ENCODE measurements around the gene SLC16A7. TPM values are rescaled to one million over a fixed set of nuclear protein-coding genes. Genes with fewer than 3 reads are reported as not detected.

SLC16A7 gene
- polyA plus RNA-seq, 1 of the 3 experiments (the other 2 are of a cell fraction), result not detected

DNA sequence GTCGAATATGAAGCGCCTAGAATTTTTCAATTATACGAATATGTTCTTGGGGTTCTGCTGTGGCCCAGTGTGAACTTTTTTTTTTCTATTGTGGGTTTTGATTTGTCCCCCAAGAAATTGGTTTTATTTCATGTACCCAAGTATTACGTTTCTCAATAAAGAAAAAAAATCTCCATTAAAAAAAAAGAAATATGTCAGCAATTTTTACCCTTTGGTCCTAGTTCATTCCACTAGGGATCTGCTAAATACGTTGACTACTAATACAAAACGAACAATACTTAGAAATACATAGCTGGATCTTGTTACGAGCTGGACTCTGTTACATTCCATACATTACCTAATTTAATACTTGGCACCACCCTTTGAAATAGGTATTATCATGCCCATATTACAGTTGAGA, 216.9 kb downstream of the SLC16A7 start (continued):
- TF ChIP-seq USF1 (IDR thresholded peaks at IDR 0.05; ENCODE audit: borderline replicate concordance, low read depth) (no peak), TCF12 (IDR thresholded peaks at IDR 0.05) (no peak)
- TF ChIP-seq, protein P1, sequence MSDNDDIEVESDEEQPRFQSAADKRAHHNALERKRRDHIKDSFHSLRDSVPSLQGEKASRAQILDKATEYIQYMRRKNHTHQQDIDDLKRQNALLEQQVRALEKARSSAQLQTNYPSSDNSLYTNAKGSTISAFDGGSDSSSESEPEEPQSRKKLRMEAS (IDR thresholded peaks at IDR 0.05; ENCODE audit: low read depth), result no peak

DNA sequence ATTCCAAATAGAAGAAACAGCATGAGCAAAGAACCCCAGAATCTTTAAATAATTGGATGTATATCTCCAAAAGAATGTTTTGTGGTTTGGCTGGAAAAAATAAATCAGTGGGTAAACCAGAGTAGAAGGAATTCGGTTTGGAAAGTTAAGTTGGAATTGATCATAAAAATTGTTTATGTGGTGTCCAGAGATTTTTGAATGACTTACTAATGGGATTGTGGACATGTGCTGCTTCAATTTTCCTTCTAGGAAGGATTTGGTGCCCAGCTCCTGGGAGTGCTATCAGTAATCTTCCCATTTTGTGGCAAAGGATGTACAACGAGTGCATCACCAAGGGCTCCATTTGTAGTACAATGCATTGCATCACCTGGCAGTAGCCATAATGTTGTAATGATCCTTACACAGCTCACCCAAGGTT, 224.8 kb downstream of the SLC16A7 start:
- H3K27ac ChIP-seq (ENCODE audit: low read depth in 2 of 2, low read length in 1 of 2), result no peak overlapping the region
- TF ChIP-seq CHD2 (IDR thresholded peaks at IDR 0.05; ENCODE audit: low read length, partially characterized antibody) (no peak), MEF2A (IDR thresholded peaks at IDR 0.05; ENCODE audit: borderline replicate concordance, low read depth) (no peak), ZBTB33 (IDR thresholded peaks at IDR 0.05; ENCODE audit: borderline replicate concordance, low read depth) (no peak), IRF3 (IDR thresholded peaks at IDR 0.05; ENCODE audit: low read depth, low read length) (no peak), RCOR1 (IDR thresholded peaks at IDR 0.05; ENCODE audit: low read length) (no peak), USF1 (IDR thresholded peaks at IDR 0.05; ENCODE audit: borderline replicate concordance, low read depth) (no peak), EZH2phosphoT487 (IDR thresholded peaks at IDR 0.05; ENCODE audit: borderline replicate concordance, low read depth) (no peak)
- TF ChIP-seq, protein P2, sequence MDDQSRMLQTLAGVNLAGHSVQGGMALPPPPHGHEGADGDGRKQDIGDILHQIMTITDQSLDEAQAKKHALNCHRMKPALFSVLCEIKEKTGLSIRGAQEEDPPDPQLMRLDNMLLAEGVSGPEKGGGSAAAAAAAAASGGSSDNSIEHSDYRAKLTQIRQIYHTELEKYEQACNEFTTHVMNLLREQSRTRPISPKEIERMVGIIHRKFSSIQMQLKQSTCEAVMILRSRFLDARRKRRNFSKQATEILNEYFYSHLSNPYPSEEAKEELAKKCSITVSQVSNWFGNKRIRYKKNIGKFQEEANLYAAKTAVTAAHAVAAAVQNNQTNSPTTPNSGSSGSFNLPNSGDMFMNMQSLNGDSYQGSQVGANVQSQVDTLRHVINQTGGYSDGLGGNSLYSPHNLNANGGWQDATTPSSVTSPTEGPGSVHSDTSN (IDR thresholded peaks at IDR 0.05), result no peak
- TF ChIP-seq, protein P3, sequence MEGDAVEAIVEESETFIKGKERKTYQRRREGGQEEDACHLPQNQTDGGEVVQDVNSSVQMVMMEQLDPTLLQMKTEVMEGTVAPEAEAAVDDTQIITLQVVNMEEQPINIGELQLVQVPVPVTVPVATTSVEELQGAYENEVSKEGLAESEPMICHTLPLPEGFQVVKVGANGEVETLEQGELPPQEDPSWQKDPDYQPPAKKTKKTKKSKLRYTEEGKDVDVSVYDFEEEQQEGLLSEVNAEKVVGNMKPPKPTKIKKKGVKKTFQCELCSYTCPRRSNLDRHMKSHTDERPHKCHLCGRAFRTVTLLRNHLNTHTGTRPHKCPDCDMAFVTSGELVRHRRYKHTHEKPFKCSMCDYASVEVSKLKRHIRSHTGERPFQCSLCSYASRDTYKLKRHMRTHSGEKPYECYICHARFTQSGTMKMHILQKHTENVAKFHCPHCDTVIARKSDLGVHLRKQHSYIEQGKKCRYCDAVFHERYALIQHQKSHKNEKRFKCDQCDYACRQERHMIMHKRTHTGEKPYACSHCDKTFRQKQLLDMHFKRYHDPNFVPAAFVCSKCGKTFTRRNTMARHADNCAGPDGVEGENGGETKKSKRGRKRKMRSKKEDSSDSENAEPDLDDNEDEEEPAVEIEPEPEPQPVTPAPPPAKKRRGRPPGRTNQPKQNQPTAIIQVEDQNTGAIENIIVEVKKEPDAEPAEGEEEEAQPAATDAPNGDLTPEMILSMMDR (IDR thresholded peaks at IDR 0.05), result no peak
- no peak for DNase-seq
- no peak overlapping the region for H2AFZ ChIP-seq (ENCODE audit: low read depth)
- H4K20me1 ChIP-seq (ENCODE audit: insufficient read depth), result no peaks in the 10 kb centered on the region
- H3K9me3 ChIP-seq, result no peaks in the 10 kb centered on the region
- ChIA-PET POLR2A (no interaction called here), CTCF (interaction anchor here (1.7 to 3.5 kb wide), 2 partner anchors 12 to 15 kb away, joined by 7 to 17 read pairs; no protein-coding TSS in a partner anchor)
- no peaks in the 10 kb centered on the region for H3K79me2 ChIP-seq (ENCODE audit: insufficient read depth)
- 0% methylated on average over 2 of the region's 2 CpGs for WGBS (ENCODE audit: low lambda C conversion rate)
- H3K9ac ChIP-seq, result no peak overlapping the region
- no peak overlapping the region for H3K4me3 ChIP-seq (ENCODE audit: low read depth in 2 of 2, low read length in 1 of 2)
- H3K27me3 ChIP-seq (ENCODE audit: insufficient read depth), result no peaks in the 10 kb centered on the region
- H3K36me3 ChIP-seq (replicated peaks in 1 of 2; ENCODE audit: control insufficient read depth in 1 of 2, insufficient read depth in 2 of 2, low read length in 1 of 2), result no peaks in the 10 kb centered on the region
- no peaks in the 10 kb centered on the region for H3F3A ChIP-seq (replicated peaks; ENCODE audit: insufficient read depth)
- H3K4me1 ChIP-seq (ENCODE audit: control insufficient read depth in 1 of 2, insufficient read depth in 2 of 2, low read depth in 1 of 2, low read length in 1 of 2), result no peaks in the 10 kb centered on the region
- H3K9me2 ChIP-seq, result no peaks in the 10 kb centered on the region
- H3K4me2 ChIP-seq, result no peak overlapping the region

Measured in SK-N-SH (cell line).